Ovary (tissue), 3 donors: ENCODE results near the gene EDN1.

Experiments
- POLR2A ChIP-seq: fragments of 450-650 bp; IDR thresholded peaks from one replicate; pipeline ENCODE4 v1.6.1; 2017; ENCODE audit warnings: antibody characterized with exemption, mild to moderate bottlenecking, moderate library complexity
- TF ChIP-seq, protein P1 (sequence below), 3 donors: fragments of 450-650 bp in 2 of 3; fragments of 200-600 bp in 1 of 3; IDR thresholded peaks; one replicate each; pipeline versions ENCODE4 v1.5.1 to v1.8.0; 2016 to 2022; ENCODE audit warnings: antibody characterized with exemption in 3 of 3, mild to moderate bottlenecking in 1 of 3
- donor health status: DM: no; HTN: no; CAD: no.

- TF ChIP-seq, protein P1, sequence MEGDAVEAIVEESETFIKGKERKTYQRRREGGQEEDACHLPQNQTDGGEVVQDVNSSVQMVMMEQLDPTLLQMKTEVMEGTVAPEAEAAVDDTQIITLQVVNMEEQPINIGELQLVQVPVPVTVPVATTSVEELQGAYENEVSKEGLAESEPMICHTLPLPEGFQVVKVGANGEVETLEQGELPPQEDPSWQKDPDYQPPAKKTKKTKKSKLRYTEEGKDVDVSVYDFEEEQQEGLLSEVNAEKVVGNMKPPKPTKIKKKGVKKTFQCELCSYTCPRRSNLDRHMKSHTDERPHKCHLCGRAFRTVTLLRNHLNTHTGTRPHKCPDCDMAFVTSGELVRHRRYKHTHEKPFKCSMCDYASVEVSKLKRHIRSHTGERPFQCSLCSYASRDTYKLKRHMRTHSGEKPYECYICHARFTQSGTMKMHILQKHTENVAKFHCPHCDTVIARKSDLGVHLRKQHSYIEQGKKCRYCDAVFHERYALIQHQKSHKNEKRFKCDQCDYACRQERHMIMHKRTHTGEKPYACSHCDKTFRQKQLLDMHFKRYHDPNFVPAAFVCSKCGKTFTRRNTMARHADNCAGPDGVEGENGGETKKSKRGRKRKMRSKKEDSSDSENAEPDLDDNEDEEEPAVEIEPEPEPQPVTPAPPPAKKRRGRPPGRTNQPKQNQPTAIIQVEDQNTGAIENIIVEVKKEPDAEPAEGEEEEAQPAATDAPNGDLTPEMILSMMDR (IDR thresholded peaks at IDR 0.05), result no peak
- no peak for TF ChIP-seq POLR2A
Observed at GRCh38 chr6:12258591-12259075, 31.5 kb upstream of the EDN1 start.
